NCI-H524 (cell line): ENCODE results near the gene C5orf63.
"Not testable (repeated sequence)": the region's sequence is repeated elsewhere in the genome, so short reads cannot be mapped to it uniquely, and the experiment has no call there.

Source experiments
- DNase-seq, 2 experiments: peaks; one replicate each; lab custom pipeline; 2025; lab: John Stamatoyannopoulos, UW

C5orf63 gene

DNA sequence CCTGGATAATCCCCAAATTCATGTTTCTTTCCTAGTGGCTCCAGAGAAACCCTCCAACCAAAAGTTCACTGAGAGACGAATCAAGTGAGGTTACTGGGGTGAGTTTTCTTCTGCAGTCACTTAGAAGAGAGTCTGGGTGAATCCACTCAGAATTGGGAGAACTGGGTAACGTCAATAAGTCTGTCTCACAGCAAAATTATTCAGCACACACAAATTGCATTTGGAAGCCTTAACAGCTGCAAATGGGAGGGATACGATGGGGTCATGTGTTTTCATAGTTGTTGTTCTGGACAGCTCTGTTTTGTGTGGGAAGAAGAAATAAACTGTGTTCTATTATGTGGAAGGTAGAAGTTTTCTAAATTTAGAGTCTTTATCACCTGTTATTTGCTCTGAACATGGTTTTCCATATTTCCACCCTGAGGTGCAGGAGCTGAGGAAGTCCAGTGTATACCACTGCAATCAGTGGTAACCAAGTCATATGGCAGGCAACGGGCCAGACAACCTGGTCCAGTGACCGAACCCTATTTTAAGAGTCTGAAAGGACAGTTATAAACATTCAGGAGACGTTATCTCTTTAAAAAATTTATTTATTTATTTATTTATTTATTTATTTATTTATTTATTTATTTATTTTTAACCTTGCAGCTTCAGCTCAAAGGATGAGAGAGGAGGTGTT, 64.9 kb downstream of the C5orf63 start:
- DNase-seq, result no peak

DNA sequence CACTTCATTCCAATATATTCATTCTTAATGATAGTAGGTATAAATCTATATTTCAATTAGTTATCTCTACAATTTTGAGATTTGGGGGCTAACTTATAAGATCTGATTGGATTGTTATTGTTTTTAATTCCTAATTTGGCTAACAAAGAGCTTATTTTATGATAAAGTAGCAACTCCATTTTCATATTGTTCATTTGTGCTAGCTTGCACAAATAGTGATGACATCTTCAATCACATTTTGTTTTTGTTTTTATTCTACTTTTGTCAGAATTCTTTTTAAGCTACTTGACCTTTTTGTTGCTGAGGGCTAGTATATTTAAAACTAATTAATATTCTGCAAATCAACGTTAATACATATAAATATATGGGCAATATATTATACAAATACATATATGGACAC, 65.8 kb downstream of the C5orf63 start:
- DNase-seq, result no peak

DNA sequence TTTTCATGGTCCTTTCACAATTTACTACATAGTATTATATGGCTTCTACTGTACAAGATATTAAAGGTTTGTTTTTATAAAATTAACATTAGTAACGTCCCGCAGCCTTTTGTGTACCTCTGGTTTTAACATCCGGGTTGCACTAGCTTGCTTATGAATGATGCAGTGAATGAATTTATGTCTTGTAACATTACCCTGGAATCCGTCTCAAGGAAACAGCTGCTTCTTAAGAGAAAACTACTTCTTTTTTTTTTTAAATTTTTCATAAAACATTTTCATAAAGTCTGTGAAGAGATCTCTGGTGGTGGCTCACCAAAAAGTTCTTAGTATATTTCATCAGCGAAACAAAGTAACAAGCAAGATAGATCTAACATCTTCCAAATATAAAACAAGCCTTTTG, 66.6 kb downstream of the C5orf63 start:
- no peak for DNase-seq

DNA sequence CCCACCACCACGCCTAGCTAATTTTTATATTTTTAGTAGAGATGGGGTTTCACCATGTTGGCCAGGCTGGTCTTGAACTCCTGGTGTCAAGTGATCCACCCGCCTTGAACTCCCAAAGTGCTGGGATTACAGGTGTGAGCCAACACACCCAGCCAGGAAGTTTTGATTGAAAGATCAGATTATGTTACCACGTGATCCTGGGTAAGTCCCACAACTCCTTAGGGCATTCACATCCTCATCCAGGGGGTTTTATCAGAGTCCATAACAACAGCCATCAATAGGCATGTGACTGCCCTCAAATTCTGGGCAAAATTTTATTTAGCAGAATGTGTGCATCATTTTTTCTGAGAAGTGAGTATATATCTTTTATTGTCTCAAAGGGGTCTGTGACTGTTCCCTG, 68.0 kb downstream of the C5orf63 start:
- not testable (repeated sequence) for DNase-seq

DNA sequence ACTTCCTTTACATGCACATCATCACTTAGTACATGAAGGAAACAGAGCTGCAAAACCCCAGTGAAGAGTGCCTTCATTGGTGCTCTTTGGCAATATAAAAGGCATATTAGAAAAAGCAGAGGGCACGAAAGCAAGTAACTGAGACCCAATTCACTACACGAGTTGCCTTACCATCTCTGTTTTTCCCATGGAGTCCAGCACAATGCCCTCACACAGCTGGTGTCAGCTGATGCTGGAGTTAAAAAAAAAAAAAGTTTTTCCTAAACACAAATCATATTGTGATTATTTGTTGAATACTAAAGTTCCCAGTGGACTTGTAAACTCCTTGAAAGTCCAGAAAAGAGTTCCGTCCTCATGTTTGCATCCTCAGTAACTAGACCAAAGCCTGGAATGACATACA, 68.6 kb downstream of the C5orf63 start:
- DNase-seq, result no peak

DNA sequence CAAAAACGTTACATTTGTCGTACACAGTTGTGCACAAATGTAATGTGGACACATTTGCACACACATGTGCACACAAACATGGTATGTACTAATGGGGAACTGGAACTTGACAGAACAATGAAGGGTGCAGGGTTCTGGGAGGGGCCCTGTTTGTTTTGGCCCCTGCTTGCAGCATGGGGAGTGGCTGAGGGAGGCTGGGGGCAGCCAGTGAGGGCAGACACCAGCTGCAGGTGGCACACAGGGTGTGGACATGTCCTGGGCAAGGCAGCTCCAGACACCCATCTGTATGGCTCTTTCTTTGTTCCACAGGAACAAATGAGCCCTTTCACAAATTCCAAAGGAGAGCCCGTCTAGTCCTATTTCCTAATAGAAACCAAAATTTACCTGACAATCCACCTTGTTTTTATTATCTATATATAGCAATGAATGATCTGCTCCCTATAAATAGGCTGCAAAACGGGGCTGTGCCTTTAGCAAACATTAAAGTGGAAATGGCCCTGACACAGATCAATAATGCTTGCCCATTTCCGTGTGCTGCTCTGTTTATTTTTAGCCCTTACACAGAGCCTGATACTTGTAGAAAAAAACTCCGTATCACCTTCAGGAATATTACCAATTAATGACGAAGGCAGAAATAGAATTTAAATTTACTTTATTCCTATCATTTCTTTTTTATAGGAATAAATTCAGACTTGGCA, 69.4 kb downstream of the C5orf63 start:
- no peak for DNase-seq

DNA sequence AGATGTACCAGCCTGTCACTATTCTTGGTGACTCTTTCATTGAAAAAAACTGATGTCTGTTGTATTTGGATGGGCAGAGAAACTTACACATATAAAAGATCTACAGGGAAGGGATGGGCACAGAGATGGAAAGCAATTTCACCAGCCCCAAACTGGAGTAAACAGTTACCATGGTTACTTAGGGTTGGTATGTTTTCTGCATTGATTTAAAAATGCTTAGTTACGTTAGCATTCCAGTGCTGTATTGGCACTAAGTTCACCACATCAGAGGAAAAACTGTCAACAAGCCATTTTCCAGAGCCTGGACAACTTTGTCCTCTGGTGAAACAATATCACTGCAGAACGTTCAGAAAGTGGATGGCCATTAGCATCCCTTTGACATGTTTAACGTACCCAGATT, 70.9 kb downstream of the C5orf63 start:
- DNase-seq, result no peak

DNA sequence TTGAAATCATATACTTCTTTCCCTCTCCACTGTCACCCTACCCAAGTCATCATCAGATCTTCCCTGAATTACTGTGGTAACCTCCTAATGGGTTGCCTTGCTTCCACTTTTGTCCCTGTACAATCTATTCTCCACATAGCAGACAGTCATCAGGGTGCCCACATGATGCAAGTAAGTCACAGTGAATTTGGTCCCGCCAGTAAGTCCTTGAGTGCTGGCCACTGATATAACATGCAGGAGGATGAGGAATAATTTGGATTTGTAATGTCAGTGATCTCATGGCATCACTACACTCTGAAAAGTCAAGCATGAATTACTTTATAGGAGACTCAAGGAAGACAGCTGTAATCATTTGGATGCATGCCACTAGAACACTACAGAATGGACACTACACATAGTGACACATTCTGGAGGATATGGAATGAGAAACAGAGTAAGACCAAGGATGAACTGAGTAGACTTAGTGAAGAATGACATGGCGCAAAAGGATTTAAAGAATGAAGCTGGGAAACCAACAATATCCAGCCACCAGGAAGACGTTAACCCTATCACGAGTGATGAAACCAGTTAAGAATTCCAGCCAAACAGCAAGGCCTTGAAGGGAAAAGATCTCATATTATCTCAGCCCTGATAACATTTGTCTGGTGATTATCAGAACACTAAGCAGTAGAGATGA, 71.5 kb downstream of the C5orf63 start:
- no peak for DNase-seq
